Uterus (tissue), 4 donors: ENCODE results near the gene LDB3. TPM values are rescaled to one million over a fixed set of nuclear protein-coding genes. Genes with fewer than 3 reads are reported as not detected.

Source experiments
- DNase-seq, 2 donors: peaks; one replicate each; pipeline ENCODE4 v3.0.0-alpha.2; 2019 to 2020
- H3K27ac ChIP-seq, 2 donors: fragments of 200-600 bp; sonication (generic); 1 replicate in 1 of 2; 2 replicates in 1 of 2; pipeline ENCODE4 v1.5.1; 2016 to 2018
- H3K27me3 ChIP-seq, 2 donors: fragments of 200-600 bp; sonication (generic); one replicate each; pipeline ENCODE4 v1.5.1; 2018 to 2019; ENCODE audit warnings: control low read depth in 1 of 2
- H3K36me3 ChIP-seq, 2 donors: fragments of 200-600 bp; sonication (generic); one replicate each; pipeline ENCODE4 v1.5.1; 2019; ENCODE audit warnings: control low read depth in 1 of 2
- H3K4me1 ChIP-seq, 2 donors: fragments of 200-600 bp; sonication (generic); one replicate each; pipeline ENCODE4 v1.5.1; 2018 to 2019; ENCODE audit warnings: control low read depth in 1 of 2
- H3K4me3 ChIP-seq, 2 donors: fragments of 200-600 bp; sonication (generic); 1 replicate in 1 of 2; 2 replicates in 1 of 2; pipeline ENCODE4 v1.5.1; 2018 to 2019; ENCODE audit warnings: mild to moderate bottlenecking in 1 of 2
- H3K9me3 ChIP-seq, 2 donors: fragments of 200-600 bp; sonication (generic); one replicate each; pipeline ENCODE4 v1.5.1; 2019; ENCODE audit warnings: control low read depth in 1 of 2
- CTCF ChIP-seq, 4 experiments: fragments of 200-600 bp in 2 of 4; fragments of 450-650 bp in 2 of 4; sonication (generic) in 2 of 4; IDR thresholded peaks; one replicate each; pipeline ENCODE4 v1.5.1; 2016 to 2019; ENCODE audit warnings: antibody characterized with exemption in 4 of 4, mild to moderate bottlenecking in 2 of 4, moderate library complexity in 1 of 4
- POLR2A ChIP-seq, 2 donors: fragments of 450-650 bp; IDR thresholded peaks; one replicate each; pipeline ENCODE4 v1.6.1; 2016; ENCODE audit warnings: antibody characterized with exemption in 2 of 2, mild to moderate bottlenecking in 1 of 2, moderate library complexity in 1 of 2
- intact Hi-C: fragments of 100-400 bp; cut with DNase I; formaldehyde crosslinking; loops from one replicate; pipeline ENCODE4 v1.15.1; 2023; ENCODE audit warnings: low total_unique reads
- total RNA-seq, 4 donors: library from RNA; depleted of rRNA in 3 of 4; stranded (reverse); fragments of >200 nt in 3 of 4; gene quantifications; one replicate each; pipeline versions ENCODE4 v1.1.0 to v1.2.4, GENCODE V29; 2014 to 2023
- donor health status: DM: yes; HTN: yes; CAD: no.

LDB3 gene
- total RNA-seq, 4 donors from 2014 or later: 0.97 to 33.4 (median 4.2) TPM

- Histone ChIP-seq H3K4me3 (no peak overlapping the region), H3K27ac (no peak overlapping the region), H3K4me1 (peaks cover 0 to 12% of the 10 kb centered on the region in 2 donors), H3K9me3 (no peaks in the 10 kb centered on the region), H3K27me3 (no peaks in the 10 kb centered on the region), H3K36me3 (no peaks in the 10 kb centered on the region)
- no peak for TF ChIP-seq CTCF (IDR thresholded peaks at IDR 0.05)
- intact Hi-C loops: no loop called here
- DNase-seq: no peak
Observed at GRCh38 chr10:86765548-86765947, 97.2 kb downstream of the LDB3 start.

- no peaks in the 10 kb centered on the region for H3K27me3 ChIP-seq
- H3K9me3 ChIP-seq: no peaks in the 10 kb centered on the region
- H3K4me1 ChIP-seq: no peaks in the 10 kb centered on the region
- H3K36me3 ChIP-seq: no peaks in the 10 kb centered on the region
- intact Hi-C loops: no loop called here
- DNase-seq: no peak
- TF ChIP-seq CTCF (IDR thresholded peaks at IDR 0.05) (no peak), POLR2A (IDR thresholded peaks at IDR 0.05) (no peak)
- no peak overlapping the region for H3K4me3 ChIP-seq
- H3K27ac ChIP-seq: no peak overlapping the region
Observed at GRCh38 chr10:86768412-86769062, 100.2 kb downstream of the LDB3 start.

- H3K4me3 ChIP-seq: no peak overlapping the region
- H3K9me3 ChIP-seq: no peaks in the 10 kb centered on the region
- no peak overlapping the region for H3K27ac ChIP-seq
- H3K27me3 ChIP-seq: no peaks in the 10 kb centered on the region
- H3K36me3 ChIP-seq: no peaks in the 10 kb centered on the region
- no peak for TF ChIP-seq POLR2A (IDR thresholded peaks at IDR 0.05)
- no peak for TF ChIP-seq CTCF (IDR thresholded peaks at IDR 0.05)
- DNase-seq: no peak
- H3K4me1 ChIP-seq: no peaks in the 10 kb centered on the region
- intact Hi-C loops: no loop called here
Observed at GRCh38 chr10:86769991-86770390, 101.7 kb downstream of the LDB3 start.

- H3K4me1 ChIP-seq: no peaks in the 10 kb centered on the region
- no peak overlapping the region for H3K27ac ChIP-seq
- TF ChIP-seq CTCF (IDR thresholded peaks at IDR 0.05) (no peak), POLR2A (IDR thresholded peaks at IDR 0.05) (no peak)
- H3K9me3 ChIP-seq: no peaks in the 10 kb centered on the region
- H3K27me3 ChIP-seq: no peaks in the 10 kb centered on the region
- no peak for DNase-seq
- H3K36me3 ChIP-seq: no peaks in the 10 kb centered on the region
- H3K4me3 ChIP-seq: no peak overlapping the region
- intact Hi-C loops: no loop called here
Observed at GRCh38 chr10:86770412-86770960, 102.2 kb downstream of the LDB3 start.

GRCh38 chr10:86773498-86773897, 105.2 kb downstream of the LDB3 start:
- no peaks in the 10 kb centered on the region for H3K9me3 ChIP-seq
- H3K4me1 ChIP-seq: no peaks in the 10 kb centered on the region
- H3K4me3 ChIP-seq: no peak overlapping the region
- no peak overlapping the region for H3K27ac ChIP-seq
- no peaks in the 10 kb centered on the region for H3K27me3 ChIP-seq
- no peak for DNase-seq
- no peak for TF ChIP-seq POLR2A (IDR thresholded peaks at IDR 0.05)
- no peak for TF ChIP-seq CTCF (IDR thresholded peaks at IDR 0.05)
- H3K36me3 ChIP-seq: no peaks in the 10 kb centered on the region
- intact Hi-C loops: no loop called here
